ENCODE measurements around the gene TPSAB1. TPM values are rescaled to one million over a fixed set of nuclear protein-coding genes. Genes with fewer than 3 reads are reported as not detected.

TPSAB1 gene
- total and polyA plus RNA-seq, 4 donors, result 0.23 to 10.8 (median 1.2) TPM

DNA sequence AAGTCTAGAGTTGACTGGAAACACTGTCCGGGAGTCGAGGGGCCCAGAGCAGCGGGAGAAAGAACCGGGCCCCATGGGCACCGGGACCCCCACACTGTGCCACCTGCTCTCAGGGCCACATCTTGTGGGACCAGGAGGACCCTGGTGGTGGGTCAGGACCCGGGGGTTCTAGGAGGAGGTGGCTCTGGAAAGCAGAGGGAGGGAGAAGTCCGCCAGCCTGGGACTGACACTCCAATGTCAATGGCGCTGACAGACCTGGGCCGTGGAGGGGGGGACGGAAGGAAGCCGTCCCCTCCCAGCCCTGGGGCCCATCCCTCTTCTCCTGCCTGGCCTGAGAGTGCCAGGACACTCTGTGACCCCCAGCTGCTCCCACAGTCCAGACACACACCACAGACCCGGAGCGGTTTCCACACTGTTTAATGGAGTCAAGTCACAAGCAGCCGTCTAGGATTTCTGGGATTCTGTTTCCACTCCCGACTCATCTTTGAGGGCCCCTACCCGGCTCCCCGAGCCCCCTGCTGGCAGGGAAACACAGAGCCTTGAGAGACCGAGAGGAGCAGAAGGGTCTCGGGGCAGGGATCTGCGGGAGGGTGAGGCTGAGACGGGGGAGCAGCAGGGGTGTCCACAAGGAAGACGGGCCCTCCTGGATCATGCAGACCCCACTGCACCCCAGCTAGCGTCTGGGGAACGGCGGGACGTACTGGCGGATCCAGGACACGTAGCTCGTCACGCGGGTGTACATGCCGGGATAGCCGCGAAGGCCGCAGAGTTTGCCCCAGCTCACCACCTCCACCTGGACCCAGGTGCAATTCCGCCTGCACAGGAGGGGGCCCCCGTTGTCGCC, 45.4 kb downstream of the TPSAB1 start:
- H3K27me3 ChIP-seq (ENCODE audit: control insufficient read depth in 4 of 4, insufficient read depth in 4 of 4, low read length in 3 of 4), result no peaks in the 10 kb centered on the region

GRCh38 chr16:1286513-1287094, 46.1 kb downstream of the TPSAB1 start:
- Histone ChIP-seq H3K4me1 (ENCODE audit: control insufficient read depth in 4 of 4, insufficient read depth in 4 of 4, low read length in 3 of 4) (peaks cover 7 to 21% (median 14%) of the 10 kb centered on the region in 4 donors), H3K4me3 (ENCODE audit: low read depth in 1 of 3, low read length in 3 of 3) (no peak overlapping the region), H3K27me3 (ENCODE audit: control insufficient read depth in 4 of 4, insufficient read depth in 4 of 4, low read length in 3 of 4) (no peaks in the 10 kb centered on the region), H3K9ac (ENCODE audit: low read depth in 1 of 2, low read length in 2 of 2) (no peak overlapping the region), H3K9me3 (ENCODE audit: control insufficient read depth in 4 of 4, low read length in 3 of 4) (no peaks in the 10 kb centered on the region), H3K27ac (ENCODE audit: low read depth in 1 of 2, low read length in 2 of 2) (no peak overlapping the region), H3K36me3 (ENCODE audit: control insufficient read depth in 4 of 4, insufficient read depth in 3 of 4, low read depth in 1 of 4, low read length in 3 of 4) (no peaks in the 10 kb centered on the region)
- DNase-seq (ENCODE audit: low spot score), result no peak
- TF ChIP-seq JUND (IDR thresholded peaks at IDR 0.05), result no peak
- TF ChIP-seq HNF4A (conservative IDR thresholded peaks at IDR 0.05), result no peak
- TF ChIP-seq REST (IDR thresholded peaks at IDR 0.05), result no peak
- TF ChIP-seq, protein P1, sequence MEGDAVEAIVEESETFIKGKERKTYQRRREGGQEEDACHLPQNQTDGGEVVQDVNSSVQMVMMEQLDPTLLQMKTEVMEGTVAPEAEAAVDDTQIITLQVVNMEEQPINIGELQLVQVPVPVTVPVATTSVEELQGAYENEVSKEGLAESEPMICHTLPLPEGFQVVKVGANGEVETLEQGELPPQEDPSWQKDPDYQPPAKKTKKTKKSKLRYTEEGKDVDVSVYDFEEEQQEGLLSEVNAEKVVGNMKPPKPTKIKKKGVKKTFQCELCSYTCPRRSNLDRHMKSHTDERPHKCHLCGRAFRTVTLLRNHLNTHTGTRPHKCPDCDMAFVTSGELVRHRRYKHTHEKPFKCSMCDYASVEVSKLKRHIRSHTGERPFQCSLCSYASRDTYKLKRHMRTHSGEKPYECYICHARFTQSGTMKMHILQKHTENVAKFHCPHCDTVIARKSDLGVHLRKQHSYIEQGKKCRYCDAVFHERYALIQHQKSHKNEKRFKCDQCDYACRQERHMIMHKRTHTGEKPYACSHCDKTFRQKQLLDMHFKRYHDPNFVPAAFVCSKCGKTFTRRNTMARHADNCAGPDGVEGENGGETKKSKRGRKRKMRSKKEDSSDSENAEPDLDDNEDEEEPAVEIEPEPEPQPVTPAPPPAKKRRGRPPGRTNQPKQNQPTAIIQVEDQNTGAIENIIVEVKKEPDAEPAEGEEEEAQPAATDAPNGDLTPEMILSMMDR (IDR thresholded peaks at IDR 0.05; ENCODE audit: low read depth, low read length, missing input control), result no peak
- TF ChIP-seq SP1 (IDR thresholded peaks at IDR 0.05), result no peak
- 87% methylated on average over 25 of the region's 25 CpGs for WGBS

More for the DNA sequence above, 45.4 kb downstream of the TPSAB1 start:
- 80% methylated on average over 38 of the region's 38 CpGs for WGBS
- peaks cover 1 to 15% (median 10%) of the 10 kb centered on the region in 4 donors for H3K4me1 ChIP-seq (ENCODE audit: control insufficient read depth in 4 of 4, insufficient read depth in 4 of 4, low read length in 3 of 4)
- TF ChIP-seq YY1 (IDR thresholded peaks at IDR 0.05) (no peak), TAF1 (conservative IDR thresholded peaks at IDR 0.05) (no peak), JUND (IDR thresholded peaks at IDR 0.05) (no peak), MAX (IDR thresholded peaks at IDR 0.05) (no peak), SP1 (IDR thresholded peaks at IDR 0.05) (no peak)
- TF ChIP-seq, protein P2, sequence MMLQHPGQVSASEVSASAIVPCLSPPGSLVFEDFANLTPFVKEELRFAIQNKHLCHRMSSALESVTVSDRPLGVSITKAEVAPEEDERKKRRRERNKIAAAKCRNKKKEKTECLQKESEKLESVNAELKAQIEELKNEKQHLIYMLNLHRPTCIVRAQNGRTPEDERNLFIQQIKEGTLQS (IDR thresholded peaks at IDR 0.05), result no peak
- no peaks in the 10 kb centered on the region for H3K36me3 ChIP-seq (ENCODE audit: control insufficient read depth in 4 of 4, insufficient read depth in 3 of 4, low read depth in 1 of 4, low read length in 3 of 4)
- DNase-seq (ENCODE audit: low spot score), result no peak
- H3K4me3 ChIP-seq (ENCODE audit: low read depth in 1 of 3, low read length in 3 of 3), result no peak overlapping the region
- no peaks in the 10 kb centered on the region for H3K9me3 ChIP-seq (ENCODE audit: control insufficient read depth in 4 of 4, low read length in 3 of 4)
- no peak overlapping the region for H3K9ac ChIP-seq (ENCODE audit: low read depth in 1 of 2, low read length in 2 of 2)
- H3K27ac ChIP-seq (ENCODE audit: low read depth in 1 of 2, low read length in 2 of 2), result no peak overlapping the region
